A549 (cell line): ENCODE measurements around the gene LRRC59. TPM values are rescaled to one million over a fixed set of nuclear protein-coding genes. Genes with fewer than 3 reads are reported as not detected.

Experiments used
- ATAC-seq, 2 experiments: fragments of 200-7000 bp in 1 of 2; fragments of >200 bp in 1 of 2; cut with Nextera tagmentation in 1 of 2; cut with Tn5 transposase in 1 of 2; 3 replicates each; pipeline versions ENCODE4 v1.8.0 to v1.9.1; 2018 to 2020; ENCODE audit warnings: mild to moderate bottlenecking in 1 of 2, moderate library complexity in 1 of 2
- CTCF ChIA-PET: fragments of 300-600 bp; sonication (Branson Sonifier 250); formaldehyde crosslinking; extraction: SDS; loops from one replicate; lab custom pipeline; 2021; ENCODE audit warnings: antibody characterized with exemption, inconsistent platforms; lab: Yijun Ruan, JAX
- POLR2A ChIA-PET: fragments of 350-600 bp; formaldehyde crosslinking; extraction: SDS; loops from one replicate; lab custom pipeline; 2021; ENCODE audit warnings: antibody characterized with exemption, inconsistent platforms; lab: Yijun Ruan, JAX
- DNase-seq, 2 experiments: peaks; one replicate each; pipeline versions ENCODE4 v3.0.0 to v3.0.0-alpha.2; 2011 to 2016; ENCODE audit warnings: low read depth in 1 of 2, low spot score in 1 of 2
- FAIRE-seq: peaks from 2 replicates; lab custom pipeline; 2011; peaks lifted over from hg19 to GRCh38; lab: Jason Lieb, UNC
- H3K27ac ChIP-seq, 2 experiments: fragments of >200 bp; sonication (Bioruptor Twin); formaldehyde crosslinking; 3 replicates each; pipeline ENCODE4 v1.5.1; 2016 to 2017
- H3K4me1 ChIP-seq: fragments of >200 bp; sonication (Bioruptor Twin); formaldehyde crosslinking; 3 replicates; pipeline ENCODE4 v1.6.1; 2016
- H3K4me2 ChIP-seq: fragments of >200 bp; sonication (Bioruptor Twin); formaldehyde crosslinking; 3 replicates; pipeline ENCODE4 v1.6.1; 2016
- H3K4me3 ChIP-seq: fragments of >200 bp; sonication (Bioruptor Twin); formaldehyde crosslinking; 3 replicates; pipeline ENCODE4 v1.5.1; 2016
- H3K9me3 ChIP-seq: fragments of >200 bp; sonication (Bioruptor Twin); formaldehyde crosslinking; 3 replicates; pipeline ENCODE4 v1.6.1; 2016
- BCL3 ChIP-seq: fragments of >200 bp; sonication (Bioruptor Twin); formaldehyde crosslinking; IDR thresholded peaks from 3 replicates; pipeline ENCODE4 v1.6.1; 2016
- CBX8 ChIP-seq: fragments of 200-600 bp; sonication (generic); IDR thresholded peaks from 2 replicates; pipeline ENCODE4 v1.6.1; 2016
- CHD2 ChIP-seq: fragments of 150-350 bp; IDR thresholded peaks from 2 replicates; pipeline ENCODE4 v1.6.1; 2014; ENCODE audit warnings: low read length; ENCODE audit not compliant: partially characterized antibody
- EHF ChIP-seq: fragments of 250-450 bp; sonication (Bioruptor Pico); IDR thresholded peaks from 2 replicates; pipeline ENCODE4 v1.5.0; 2020; ENCODE audit warnings: mild to moderate bottlenecking
- EHMT2 ChIP-seq: fragments of 200-600 bp; sonication (generic); IDR thresholded peaks from 2 replicates; pipeline ENCODE4 v1.6.1; 2016; ENCODE audit warnings: antibody characterized with exemption, low read depth, mild to moderate bottlenecking, moderate library complexity
- ELK1 ChIP-seq: fragments of 150-350 bp; IDR thresholded peaks from 2 replicates; pipeline ENCODE4 v1.6.1; 2014; ENCODE audit warnings: low read depth, mild to moderate bottlenecking, low read length
- FOSB ChIP-seq: fragments of 250-450 bp; sonication (Bioruptor Pico); IDR thresholded peaks from 2 replicates; pipeline ENCODE4 v1.5.0; 2020; ENCODE audit warnings: mild to moderate bottlenecking, moderate library complexity
- FOSL2 ChIP-seq, 2 experiments: fragments of 450-650 bp in 1 of 2; fragments of >200 bp in 1 of 2; sonication (Bioruptor Twin) in 1 of 2; formaldehyde crosslinking; IDR thresholded peaks; 2 replicates each; pipeline versions ENCODE4 v1.5.0 to v1.6.1; 2016 to 2020; ENCODE audit warnings: mild to moderate bottlenecking in 1 of 2, moderate library complexity in 1 of 2
- FOXS1 ChIP-seq: fragments of 250-450 bp; sonication (Bioruptor Pico); IDR thresholded peaks from 2 replicates; pipeline ENCODE4 v1.5.0; 2020; ENCODE audit warnings: mild to moderate bottlenecking, moderate library complexity
- HDAC2 ChIP-seq: fragments of 200-600 bp; sonication (generic); IDR thresholded peaks from 2 replicates; pipeline ENCODE4 v1.6.1; 2016
- HEYL ChIP-seq: fragments of 250-450 bp; sonication (Bioruptor Pico); IDR thresholded peaks from 2 replicates; pipeline ENCODE4 v1.8.0; 2021; ENCODE audit warnings: mild to moderate bottlenecking, moderate library complexity
- HOXA7 ChIP-seq: fragments of 250-450 bp; sonication (Bioruptor Pico); IDR thresholded peaks from 2 replicates; pipeline ENCODE4 v1.5.0; 2020; ENCODE audit warnings: mild to moderate bottlenecking, moderate library complexity
- HOXB13 ChIP-seq: fragments of 250-450 bp; sonication (Bioruptor Pico); IDR thresholded peaks from 2 replicates; pipeline ENCODE4 v1.5.0; 2020; ENCODE audit warnings: low read depth, mild to moderate bottlenecking, moderate library complexity
- JUN ChIP-seq, 2 experiments: fragments of >200 bp; sonication (Bioruptor Twin); formaldehyde crosslinking; IDR thresholded peaks; 2 replicates in 1 of 2; 3 replicates in 1 of 2; pipeline ENCODE4 v1.6.1; 2016 to 2017
- KDM5A ChIP-seq: fragments of 200-600 bp; sonication (generic); IDR thresholded peaks from 2 replicates; pipeline ENCODE4 v1.6.1; 2016; ENCODE audit warnings: antibody characterized with exemption, mild to moderate bottlenecking
- MYC ChIP-seq: IDR thresholded peaks from 2 replicates; pipeline ENCODE4 v1.6.1; 2012; ENCODE audit warnings: mild to moderate bottlenecking, inconsistent platforms, low read length, improper control_type of control experiment, borderline replicate concordance
- NR3C1 ChIP-seq: fragments of >200 bp; sonication (Bioruptor Twin); formaldehyde crosslinking; IDR thresholded peaks from 3 replicates; pipeline ENCODE4 v1.6.1; 2017
- PHF8 ChIP-seq: fragments of 200-600 bp; sonication (generic); IDR thresholded peaks from 2 replicates; pipeline ENCODE4 v1.6.1; 2016; ENCODE audit warnings: low read depth, mild to moderate bottlenecking, antibody characterized with exemption, moderate library complexity, borderline replicate concordance
- POLR2A ChIP-seq: IDR thresholded peaks from 2 replicates; pipeline ENCODE4 v1.6.1; 2012; ENCODE audit warnings: mild to moderate bottlenecking, low read length
- RAD21 ChIP-seq, 2 experiments: fragments of >200 bp in 1 of 2; sonication (Bioruptor Twin) in 1 of 2; formaldehyde crosslinking in 1 of 2; IDR thresholded peaks in 1 of 2; conservative IDR thresholded peaks in 1 of 2; 2 replicates in 1 of 2; 3 replicates in 1 of 2; pipeline ENCODE4 v1.6.1; 2012 to 2018; ENCODE audit warnings: inconsistent platforms in 1 of 2
- RNF2 ChIP-seq: fragments of 200-600 bp; sonication (generic); IDR thresholded peaks from 2 replicates; pipeline ENCODE4 v1.6.1; 2016; ENCODE audit warnings: low read depth, mild to moderate bottlenecking, antibody characterized with exemption, moderate library complexity, borderline replicate concordance
- SREBF2 ChIP-seq: fragments of 450-650 bp; IDR thresholded peaks from 2 replicates; pipeline ENCODE4 v1.6.1; 2014; ENCODE audit warnings: mild to moderate bottlenecking, moderate library complexity
- TP53 ChIP-seq: fragments of 250-450 bp; sonication (Bioruptor Pico); IDR thresholded peaks from 2 replicates; pipeline ENCODE4 v1.5.0; 2021; ENCODE audit warnings: mild to moderate bottlenecking, moderate library complexity
- USF2 ChIP-seq: fragments of 450-650 bp; IDR thresholded peaks from 2 replicates; pipeline ENCODE4 v1.6.1; 2014; ENCODE audit warnings: antibody characterized with exemption
- ZFP36 ChIP-seq: fragments of 450-650 bp; IDR thresholded peaks from 2 replicates; pipeline ENCODE4 v1.6.1; 2014; ENCODE audit warnings: borderline replicate concordance; ENCODE audit not compliant: partially characterized antibody
- ZSCAN20 ChIP-seq: fragments of 250-450 bp; sonication (Bioruptor Pico); IDR thresholded peaks from 2 replicates; pipeline ENCODE4 v1.8.0; 2022; ENCODE audit warnings: mild to moderate bottlenecking, moderate library complexity
- WGBS: methylation state at CpG from one replicate; pipeline ENCODE4 v1.1.6; 2017; ENCODE audit errors: missing lambda C conversion rate; 5-methylcytosine and 5-hydroxymethylcytosine counted together
- polyA plus RNA-seq, 4 experiments: library from polyadenylated mRNA; depleted of rRNA in 3 of 4; stranded (reverse); fragments of >200 nt; fragmentation: RNase III in 1 of 4; extraction: RNeasy Plus Mini Kit Qiagen cat#74134 plus additional on column Dnase treatment in 1 of 4; gene quantifications; 2 replicates in 3 of 4; 3 replicates in 1 of 4; pipeline ENCODE4 v1.2.3, GENCODE V29; 2011 to 2017

Gene LRRC59
- polyA plus RNA-seq, 2 of the 4 experiments (the other 2 are of a cell fraction) = 209 to 228 TPM

- no peak overlapping the region for H3K27ac ChIP-seq
- H3K4me2 ChIP-seq = no peak overlapping the region
- FAIRE-seq (no peak), ATAC-seq (no peak), DNase-seq (no peak)
- no peak overlapping the region for H3K4me3 ChIP-seq
- ChIA-PET POLR2A (no interaction called here), CTCF (interaction anchor here (1.3 to 33.9 kb wide), 3 partner anchors 9 to 17 kb away, joined by 3 to 445 read pairs (median 108); partner anchors contain the start of gene LRRC59)
- TF ChIP-seq POLR2A = no peak
- TF ChIP-seq USF2 = no peak
- no peak for TF ChIP-seq FOSB (CRISPR knock-in tag)
- TF ChIP-seq HOXB13 = no peak
- no peak for TF ChIP-seq FOSL2 (IDR thresholded peaks at IDR 0.05)
- TF ChIP-seq FOSL2 (CRISPR knock-in tag; IDR thresholded peaks at IDR 0.05) = no peak
- TF ChIP-seq JUN (IDR thresholded peaks at IDR 0.05) = no peak
- TF ChIP-seq HDAC2 = no peak
- H3K9me3 ChIP-seq = no peaks in the 10 kb centered on the region
- 65% methylated on average over 5 of the region's 5 CpGs for WGBS
- H3K4me1 ChIP-seq = peaks cover 14% of the 10 kb centered on the region; the same call in 2 of the 3 replicates
These were observed 21.3 kb downstream of the LRRC59 start for GRCh38 chr17:50375858-50376538.

GRCh38 chr17:50373705-50374104 lies 23.6 kb downstream of the LRRC59 start:
- TF ChIP-seq ELK1 (no peak), FOSL2 (IDR thresholded peaks at IDR 0.05) (no peak), FOSL2 (CRISPR knock-in tag; IDR thresholded peaks at IDR 0.05) (no peak), HOXA7 (CRISPR knock-in tag) (no peak; the same call in 1 of the 2 replicates), BCL3 (no peak), CBX8 (no peak)
- TF ChIP-seq, all 56 proteins: peak for 0
- Histone ChIP-seq H3K4me2 (peak overlapping the region; percentile 81), H3K4me3 (peak overlapping the region; percentile 70), H3K27ac (peak overlapping the region; percentile 94 to 95; a peak in 4 of 6 replicates), H3K4me1 (peaks cover 14% of the 10 kb centered on the region; the same call in 2 of the 3 replicates), H3K9me3 (no peaks in the 10 kb centered on the region)
- ATAC-seq (no peak), DNase-seq (no peak), FAIRE-seq (no peak)
- ChIA-PET POLR2A (interaction anchor here (2.0 kb wide), 1 partner anchor 24 kb away, joined by 7 read pairs; the partner anchor contains the start of gene LRRC59), CTCF (interaction anchor here (1.0 to 33.9 kb wide), 7 partner anchors 8 to 204 kb away, joined by 3 to 445 read pairs (median 3); partner anchors contain the start of genes COL1A1 and LRRC59)
- WGBS = 74% methylated on average over 2 of the region's 2 CpGs

GRCh38 chr17:50372758-50373556 lies 24.4 kb downstream of the LRRC59 start, which contains the start of the genes EME1 and MRPL27:
Gene EME1 (plus strand): TSS chr17:50373229. CDS start chr17:50375209, 1,980 bp downstream.
Gene MRPL27 (minus strand): TSS chr17:50373184. CDS start chr17:50373170, 14 bp downstream.
- peak within 1 kb of the TSS; percentile 81 for H3K4me2 ChIP-seq
- WGBS = 1% methylated on average over 40 of the region's 42 CpGs
- H3K9me3 ChIP-seq = no peaks in the 10 kb centered on the region
- ChIA-PET POLR2A (interaction anchor here (0.5 to 2.0 kb wide), 2 partner anchors 13 to 24 kb away, joined by 3 to 7 read pairs; partner anchors contain the start of gene LRRC59), CTCF (interaction anchor here (1.1 to 33.9 kb wide), 6 partner anchors 12 to 203 kb away, joined by 3 to 445 read pairs (median 4); partner anchors contain the start of genes COL1A1 and LRRC59)
- ATAC-seq (peak; percentile 95 to 97), FAIRE-seq (peak; percentile 84), DNase-seq (peak; percentile 92 to 98)
- peak within 1 kb of the TSS; percentile 70 for H3K4me3 ChIP-seq
- H3K4me1 ChIP-seq = peaks cover 14% of the 10 kb centered on the region; the same call in 2 of the 3 replicates
- peak within 1 kb of the TSS; percentile 94 to 95 for H3K27ac ChIP-seq
- peak; percentile 31; the same call in 1 of the 2 replicates for TF ChIP-seq EHF (CRISPR knock-in tag)
- no peak for TF ChIP-seq EHMT2
- peak; percentile 98 for TF ChIP-seq USF2
- no peak for TF ChIP-seq CHD2
- 0 out of 2 replicates have a peak, but pooled peaks have one; percentile 28 for TF ChIP-seq FOXS1
- no peak for TF ChIP-seq RNF2
- peak; percentile 84; the same call in 1 of the 2 replicates for TF ChIP-seq PHF8
- TF ChIP-seq POLR2A = peak; percentile 85
- no peak for TF ChIP-seq CBX8
- no peak for TF ChIP-seq ZFP36
- TF ChIP-seq ZSCAN20 (CRISPR knock-in tag) = no peak
- peak; percentile 92 for TF ChIP-seq MYC
- no peak; the same call in 1 of the 2 replicates for TF ChIP-seq SREBF2
- TF ChIP-seq TP53 = peak; percentile 76; the same call in 1 of the 2 replicates
- no peak for TF ChIP-seq NR3C1
- TF ChIP-seq HDAC2 = peak; percentile 10; the same call in 1 of the 2 replicates
- TF ChIP-seq KDM5A = peak; percentile 87
- TF ChIP-seq RAD21 (conservative IDR thresholded peaks at IDR 0.05 in 1 of 2, IDR thresholded peaks at IDR 0.05 in 1 of 2) = no peak
- TF ChIP-seq HEYL (CRISPR knock-in tag) = no peak
- peak; percentile 13; the same call in 1 of the 2 replicates for TF ChIP-seq HOXB13
